ENCODE results near the gene TSC2. TPM values are rescaled to one million over a fixed set of nuclear protein-coding genes. Genes with fewer than 3 reads are reported as not detected.
"Not testable (repeated sequence)": the region's sequence is repeated elsewhere in the genome, so short reads cannot be mapped to it uniquely, and the experiment has no call there.

The TSC2 gene
- total RNA-seq, 1 donor from 2014 or later = 215 TPM

- H3K27me3 Mint-ChIP-seq (ENCODE audit: unreplicated experiment); H3K4me3 Mint-ChIP-seq (ENCODE audit: unreplicated experiment): not testable (repeated sequence)
Observed at GRCh38 chr16:2127630-2128280, 80.0 kb downstream of the TSC2 start.

GRCh38 chr16:2129251-2129650 is 81.5 kb downstream of the TSC2 start:
- not testable (repeated sequence) for H3K9me3 Mint-ChIP-seq (ENCODE audit: unreplicated experiment); H3K27me3 Mint-ChIP-seq (ENCODE audit: unreplicated experiment); H3K36me3 Mint-ChIP-seq (ENCODE audit: unreplicated experiment)
- H3K4me1 Mint-ChIP-seq (ENCODE audit: low read depth, unreplicated experiment) = peaks cover 13% of the 10 kb centered on the region
- peak overlapping the region; percentile 81 for H3K4me3 Mint-ChIP-seq (ENCODE audit: unreplicated experiment)
- peak; percentile 63 for DNase-seq
- H3K27ac Mint-ChIP-seq (ENCODE audit: unreplicated experiment) = peak overlapping the region; percentile 97

More at GRCh38 chr16:2127630-2128280, 80.0 kb downstream of the TSC2 start:
- not testable (repeated sequence) for DNase-seq; H3K36me3 Mint-ChIP-seq (ENCODE audit: unreplicated experiment); H3K9me3 Mint-ChIP-seq (ENCODE audit: unreplicated experiment); H3K27ac Mint-ChIP-seq (ENCODE audit: unreplicated experiment)
- H3K4me1 Mint-ChIP-seq (ENCODE audit: low read depth, unreplicated experiment) = peaks cover 13% of the 10 kb centered on the region

- not testable (repeated sequence) for DNase-seq; H3K9me3 Mint-ChIP-seq (ENCODE audit: unreplicated experiment); H3K36me3 Mint-ChIP-seq (ENCODE audit: unreplicated experiment); H3K27me3 Mint-ChIP-seq (ENCODE audit: unreplicated experiment)
- peak overlapping the region; percentile 88 for H3K27ac Mint-ChIP-seq (ENCODE audit: unreplicated experiment)
- peaks cover 13% of the 10 kb centered on the region for H3K4me1 Mint-ChIP-seq (ENCODE audit: low read depth, unreplicated experiment)
- H3K4me3 Mint-ChIP-seq (ENCODE audit: unreplicated experiment) = peak overlapping the region; percentile 42
Observed at GRCh38 chr16:2129890-2130447, 82.2 kb downstream of the TSC2 start.

GRCh38 chr16:2133797-2134196 is 86.0 kb downstream of the TSC2 start:
- DNase-seq; H3K27me3 Mint-ChIP-seq (ENCODE audit: unreplicated experiment); H3K9me3 Mint-ChIP-seq (ENCODE audit: unreplicated experiment); H3K36me3 Mint-ChIP-seq (ENCODE audit: unreplicated experiment); H3K4me1 Mint-ChIP-seq (ENCODE audit: low read depth, unreplicated experiment); H3K27ac Mint-ChIP-seq (ENCODE audit: unreplicated experiment): not testable (repeated sequence)
- peak overlapping the region; percentile 64 for H3K4me3 Mint-ChIP-seq (ENCODE audit: unreplicated experiment)

- H3K36me3 Mint-ChIP-seq (ENCODE audit: unreplicated experiment) = not testable (repeated sequence)
Observed at GRCh38 chr16:2135071-2135470, 87.3 kb downstream of the TSC2 start.

GRCh38 chr16:2135770-2136490 is 88.1 kb downstream of the TSC2 start, which contains the start of gene PKD1:
PKD1 (minus strand) TSS chr16:2135898; CDS start chr16:2135689, 209 bp downstream.
- peak; percentile 98 for DNase-seq
- H3K4me3 Mint-ChIP-seq (ENCODE audit: unreplicated experiment) = peak within 1 kb of the TSS; percentile 96

More at GRCh38 chr16:2135071-2135470, 87.3 kb downstream of the TSC2 start:
- not testable (repeated sequence) for H3K27me3 Mint-ChIP-seq (ENCODE audit: unreplicated experiment); H3K27ac Mint-ChIP-seq (ENCODE audit: unreplicated experiment); H3K4me1 Mint-ChIP-seq (ENCODE audit: low read depth, unreplicated experiment); DNase-seq; H3K9me3 Mint-ChIP-seq (ENCODE audit: unreplicated experiment)
- H3K4me3 Mint-ChIP-seq (ENCODE audit: unreplicated experiment) = peak overlapping the region; percentile 90

More at GRCh38 chr16:2135770-2136490, 88.1 kb downstream of the TSC2 start, which contains the start of gene PKD1:
- H3K36me3 Mint-ChIP-seq (ENCODE audit: unreplicated experiment); H3K9me3 Mint-ChIP-seq (ENCODE audit: unreplicated experiment); H3K4me1 Mint-ChIP-seq (ENCODE audit: low read depth, unreplicated experiment); H3K27me3 Mint-ChIP-seq (ENCODE audit: unreplicated experiment): not testable (repeated sequence)
- peak within 1 kb of the TSS; percentile 93 for H3K27ac Mint-ChIP-seq (ENCODE audit: unreplicated experiment)

Small RNA genes lying within 50 kb of the gene (microRNA-seq; reads per million reads assigned to microRNA genes)
- 1.9 reads per million, percentile 11 among the genes with 10 or more reads in this experiment for gene MIR1225 (ENCODE audit: unreplicated experiment)
- not detected for gene MIR3180-5 (ENCODE audit: unreplicated experiment)
- gene MIR4516 (ENCODE audit: unreplicated experiment) = not detected
- gene MIR6511B1 (ENCODE audit: unreplicated experiment) = not detected

Other genes starting within 250 kb of the TSC2 start
- 99.6 TPM for gene HAGH, start 221.2 kb upstream of the TSC2 start, total RNA-seq (ENCODE audit: unreplicated experiment)
- gene FAHD1, start 220.8 kb upstream of the TSC2 start, total RNA-seq (ENCODE audit: unreplicated experiment) = 26.5 TPM
- gene MEIOB, start 175.8 kb upstream of the TSC2 start, total RNA-seq (ENCODE audit: unreplicated experiment) = 2.4 TPM
- 7.8 TPM for gene HS3ST6, start 129.6 kb upstream of the TSC2 start, total RNA-seq (ENCODE audit: unreplicated experiment)
- gene MSRB1, start 104.8 kb upstream of the TSC2 start, total RNA-seq (ENCODE audit: unreplicated experiment) = 50.9 TPM
- gene RPL3L, start 93.3 kb upstream of the TSC2 start, total RNA-seq (ENCODE audit: unreplicated experiment) = not detected
- 302 TPM for gene NDUFB10, start 88.4 kb upstream of the TSC2 start, total RNA-seq (ENCODE audit: unreplicated experiment)
- gene RPS2, start 83.2 kb upstream of the TSC2 start, total RNA-seq (ENCODE audit: unreplicated experiment) = 1,772 TPM
- gene RNF151, start 81.1 kb upstream of the TSC2 start, total RNA-seq (ENCODE audit: unreplicated experiment) = not detected
- gene TBL3, start 75.9 kb upstream of the TSC2 start, total RNA-seq (ENCODE audit: unreplicated experiment) = 26.8 TPM
- 1.3 TPM for gene NOXO1, start 66.5 kb upstream of the TSC2 start, total RNA-seq (ENCODE audit: unreplicated experiment)
- gene GFER, start 63.8 kb upstream of the TSC2 start, total RNA-seq (ENCODE audit: unreplicated experiment) = 26.0 TPM
- 45.7 TPM for gene SYNGR3, start 58.0 kb upstream of the TSC2 start, total RNA-seq (ENCODE audit: unreplicated experiment)
- gene ZNF598, start 38.2 kb upstream of the TSC2 start, total RNA-seq (ENCODE audit: unreplicated experiment) = 90.4 TPM
- gene NPW, start 28.2 kb upstream of the TSC2 start, total RNA-seq (ENCODE audit: unreplicated experiment) = 0.91 TPM
- 22.3 TPM for gene NHERF2, start 21.1 kb upstream of the TSC2 start, total RNA-seq (ENCODE audit: unreplicated experiment)
- 194 TPM for gene NTHL1, start 151 bp upstream of the TSC2 start, total RNA-seq (ENCODE audit: unreplicated experiment)
- gene PKD1, start 87.9 kb downstream of the TSC2 start, total RNA-seq (ENCODE audit: unreplicated experiment) = 628 TPM
- 292 TPM for gene RAB26, start 100.6 kb downstream of the TSC2 start, total RNA-seq (ENCODE audit: unreplicated experiment)
- 74.8 TPM for gene TRAF7, start 107.8 kb downstream of the TSC2 start, total RNA-seq (ENCODE audit: unreplicated experiment)
- 31.6 TPM for gene CASKIN1, start 148.6 kb downstream of the TSC2 start, total RNA-seq (ENCODE audit: unreplicated experiment)
- 57.9 TPM for gene MLST8, start 157.5 kb downstream of the TSC2 start, total RNA-seq (ENCODE audit: unreplicated experiment)
- 30.2 TPM for gene BRICD5, start 162.9 kb downstream of the TSC2 start, total RNA-seq (ENCODE audit: unreplicated experiment)
- gene PGP, start 166.9 kb downstream of the TSC2 start, total RNA-seq (ENCODE audit: unreplicated experiment) = 33.9 TPM
- 53.4 TPM for gene E4F1, start 175.6 kb downstream of the TSC2 start, total RNA-seq (ENCODE audit: unreplicated experiment)
- 3.4 TPM for gene DNASE1L2, start 188.5 kb downstream of the TSC2 start, total RNA-seq (ENCODE audit: unreplicated experiment)
- 50.9 TPM for gene ECI1, start 203.6 kb downstream of the TSC2 start, total RNA-seq (ENCODE audit: unreplicated experiment)
- 220 TPM for gene RNPS1, start 220.1 kb downstream of the TSC2 start, total RNA-seq (ENCODE audit: unreplicated experiment)

Measured in glutamatergic neuron (in vitro differentiated cells).